Neural progenitor cell (in vitro differentiated cells): ENCODE data around the gene NUDT8.
"Not testable (repeated sequence)": the region's sequence is repeated elsewhere in the genome, so short reads cannot be mapped to it uniquely, and the experiment has no call there.

ENCODE experiments used
- CTCF ChIP-seq: fragments of 200-600 bp; sonication (generic); IDR thresholded peaks from 2 replicates; pipeline ENCODE4 v1.5.1; 2017; ENCODE audit warnings: antibody characterized with exemption, mild to moderate bottlenecking
- EZH2phosphoT487 ChIP-seq: fragments of 200-600 bp; sonication (generic); IDR thresholded peaks from 2 replicates; pipeline ENCODE4 v1.6.1; 2017; ENCODE audit warnings: antibody characterized with exemption

- TF ChIP-seq CTCF, EZH2phosphoT487: not testable (repeated sequence)
Measured at GRCh38 chr11:67623795-67624194, 5.9 kb downstream of the NUDT8 start.
